ENCODE results near the gene STX1A. TPM values are rescaled to one million over a fixed set of nuclear protein-coding genes. Genes with fewer than 3 reads are reported as not detected.
A peak's percentile ranks its signal among the peaks of the same experiment; 100 is the strongest.

Gene STX1A
- total and polyA plus RNA-seq, 11 donors, result 1.1 to 3.6 (median 1.7) TPM

GRCh38 chr7:73746378-73746777 lies 26.9 kb upstream of the STX1A start:
- ATAC-seq, result peak in 2 of 4 donors; percentile 21 to 41
- TF ChIP-seq POLR2A (IDR thresholded peaks at IDR 0.05) (no peak), CTCF (IDR thresholded peaks at IDR 0.05) (no peak)
- H3K4me1 ChIP-seq, result peaks cover 0 to 19% (median 0%) of the 10 kb centered on the region in 12 donors
- no peaks in the 10 kb centered on the region for H3K36me3 ChIP-seq
- H3K4me3 ChIP-seq, result no peak overlapping the region
- peak in 2 of 5 donors; percentile 16 to 24 for DNase-seq
- 37 to 56% (median 54%) methylated on average over 3 to 4 of the region's 4 CpGs for WGBS, 4 donors
- intact Hi-C loops (cut with DNase I), result loop anchor here in 2 of 10 donors (10.0 kb wide), 2 partner anchors 98 to 108 kb away; partner anchors contain the start of gene METTL27 (in 1 of the 2)
- no peaks in the 10 kb centered on the region for H3K9me3 ChIP-seq
- no peaks in the 10 kb centered on the region for H3K27me3 ChIP-seq
- no peak overlapping the region for H3K27ac ChIP-seq

GRCh38 chr7:73742753-73743641 lies 23.5 kb upstream of the STX1A start:
- Histone ChIP-seq H3K36me3 (no peaks in the 10 kb centered on the region), H3K27me3 (no peaks in the 10 kb centered on the region), H3K27ac (no peak overlapping the region), H3K4me3 (no peak overlapping the region), H3K9me3 (no peaks in the 10 kb centered on the region), H3K4me1 (peaks cover 0 to 29% (median 5%) of the 10 kb centered on the region in 12 donors)
- ATAC-seq, result no peak
- DNase-seq, result peak in 1 of 5 donors; percentile 63
- intact Hi-C loops (cut with DNase I), result loop anchor here in 2 of 10 donors (10.0 kb wide), 2 partner anchors 102 to 112 kb away; partner anchors contain the start of gene METTL27 (in 1 of the 2)
- WGBS, 4 donors, result 34 to 41% (median 39%) methylated on average over 22 to 35 of the region's 35 CpGs
- TF ChIP-seq CTCF (IDR thresholded peaks at IDR 0.05) (no peak), POLR2A (IDR thresholded peaks at IDR 0.05) (no peak)

- Histone ChIP-seq H3K27me3 (no peaks in the 10 kb centered on the region), H3K27ac (no peak overlapping the region), H3K9me3 (no peaks in the 10 kb centered on the region), H3K36me3 (peaks cover 0 to 3% (median 0%) of the 10 kb centered on the region in 9 donors), H3K4me1 (peaks cover 0 to 36% (median 11%) of the 10 kb centered on the region in 12 donors), H3K4me3 (no peak overlapping the region)
- intact Hi-C loops (cut with DNase I), result loop anchor here in 2 of 10 donors (10.0 kb wide), 2 partner anchors 102 to 112 kb away; partner anchors contain the start of gene METTL27 (in 1 of the 2)
- WGBS, 4 donors, result 53 to 65% (median 56%) methylated on average over 6 to 7 of the region's 7 CpGs
- ATAC-seq, result no peak
- TF ChIP-seq CTCF (IDR thresholded peaks at IDR 0.05), result no peak
- peak in 1 of 5 donors; percentile 31 for DNase-seq
Measured at GRCh38 chr7:73742338-73742752, 22.9 kb upstream of the STX1A start.

- DNase-seq (peak in 1 of 5 donors; percentile 9), ATAC-seq (no peak)
- Histone ChIP-seq H3K4me1 (peaks cover 0 to 35% (median 12%) of the 10 kb centered on the region in 12 donors), H3K9me3 (no peaks in the 10 kb centered on the region), H3K27me3 (no peaks in the 10 kb centered on the region), H3K4me3 (no peak overlapping the region), H3K36me3 (peaks cover 0 to 11% (median 6%) of the 10 kb centered on the region in 9 donors), H3K27ac (no peak overlapping the region)
- WGBS, 4 donors, result 83 to 94% (median 87%) methylated on average over 5 of the region's 5 CpGs
- TF ChIP-seq CTCF (IDR thresholded peaks at IDR 0.05) (no peak), POLR2A (IDR thresholded peaks at IDR 0.05) (no peak)
- intact Hi-C loops (cut with DNase I), result loop anchor here in 2 of 10 donors (10.0 kb wide), 2 partner anchors 103 to 113 kb away; partner anchors contain the start of gene METTL27 (in 1 of the 2)
Measured at GRCh38 chr7:73741600-73741999, 22.1 kb upstream of the STX1A start.

Measured in heart left ventricle (tissue), 16 donors.